ENCODE data around the gene AHI1.

AHI1 gene

DNA sequence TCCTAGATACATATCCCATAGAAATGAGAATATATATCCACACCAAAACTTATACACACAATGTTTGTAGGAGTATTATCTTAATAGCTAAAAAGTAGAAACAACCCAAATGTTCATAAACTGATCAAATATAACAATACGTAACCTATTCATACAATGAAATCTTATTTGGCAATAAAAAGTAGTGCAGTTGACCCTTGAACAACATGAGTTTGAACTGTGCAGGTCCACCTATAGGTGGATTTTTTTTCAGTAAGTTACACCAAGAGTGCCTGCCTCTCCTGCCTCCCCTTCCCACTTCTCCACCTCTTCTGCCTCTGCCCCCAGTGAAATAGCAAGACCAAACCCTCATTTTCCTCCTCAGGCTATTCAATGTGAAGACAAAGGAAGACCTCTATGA lies 95.2 kb downstream of the AHI1 start:
- DNase-seq: no peak
- Histone ChIP-seq H2BK15ac (ENCODE audit: low read depth, poor library complexity, severe bottlenecking) (no peak overlapping the region), H2AFZ (ENCODE audit: low read depth, low read length) (no peak overlapping the region), H2AK5ac (ENCODE audit: low read length, severe bottlenecking) (no peak overlapping the region), H2BK5ac (ENCODE audit: low read depth, low read length, poor library complexity, severe bottlenecking) (no peak overlapping the region), H3K9ac (ENCODE audit: low read length) (no peak overlapping the region), H3K4me2 (ENCODE audit: low read length, poor library complexity, severe bottlenecking) (no peak overlapping the region), H3K4me1 (ENCODE audit: control insufficient read depth, insufficient read depth, low read depth, low read length) (no peaks in the 10 kb centered on the region), H2BK120ac (ENCODE audit: low read depth, low read length) (no peak overlapping the region), H3K79me1 (replicated peaks; ENCODE audit: low read length, poor library complexity, severe bottlenecking) (no peaks in the 10 kb centered on the region), H3K4me3 (ENCODE audit: insufficient read depth in 1 of 2, low read depth in 1 of 2, low read length in 2 of 2) (no peak overlapping the region), H3K4ac (ENCODE audit: low read depth in 1 of 2, low read length in 2 of 2) (no peak overlapping the region), H2BK12ac (ENCODE audit: low read length in 2 of 2) (no peak overlapping the region), H4K91ac (ENCODE audit: low read length) (no peak overlapping the region), H3K23ac (ENCODE audit: low read length in 2 of 2) (no peak overlapping the region), H4K8ac (ENCODE audit: low read length) (no peak overlapping the region), H3K18ac (ENCODE audit: low read depth in 1 of 2, low read length in 2 of 2) (no peak overlapping the region), H3K9me3 (ENCODE audit: control insufficient read depth, low read length) (no peaks in the 10 kb centered on the region), H3K14ac (ENCODE audit: low read length in 2 of 2) (no peak overlapping the region), H3K27me3 (ENCODE audit: control insufficient read depth in 1 of 2, insufficient read depth in 1 of 2, low read length in 2 of 2) (no peaks in the 10 kb centered on the region), H3K36me3 (ENCODE audit: control insufficient read depth in 1 of 2, insufficient read depth in 2 of 2, low read depth in 1 of 2, low read length in 2 of 2) (peaks cover 0 to 45% of the 10 kb centered on the region in 2 experiments), H3K27ac (ENCODE audit: low read length, poor library complexity, severe bottlenecking) (no peak overlapping the region)
- no CpG with 5 or more reads among the region's 1 CpG for WGBS

DNA sequence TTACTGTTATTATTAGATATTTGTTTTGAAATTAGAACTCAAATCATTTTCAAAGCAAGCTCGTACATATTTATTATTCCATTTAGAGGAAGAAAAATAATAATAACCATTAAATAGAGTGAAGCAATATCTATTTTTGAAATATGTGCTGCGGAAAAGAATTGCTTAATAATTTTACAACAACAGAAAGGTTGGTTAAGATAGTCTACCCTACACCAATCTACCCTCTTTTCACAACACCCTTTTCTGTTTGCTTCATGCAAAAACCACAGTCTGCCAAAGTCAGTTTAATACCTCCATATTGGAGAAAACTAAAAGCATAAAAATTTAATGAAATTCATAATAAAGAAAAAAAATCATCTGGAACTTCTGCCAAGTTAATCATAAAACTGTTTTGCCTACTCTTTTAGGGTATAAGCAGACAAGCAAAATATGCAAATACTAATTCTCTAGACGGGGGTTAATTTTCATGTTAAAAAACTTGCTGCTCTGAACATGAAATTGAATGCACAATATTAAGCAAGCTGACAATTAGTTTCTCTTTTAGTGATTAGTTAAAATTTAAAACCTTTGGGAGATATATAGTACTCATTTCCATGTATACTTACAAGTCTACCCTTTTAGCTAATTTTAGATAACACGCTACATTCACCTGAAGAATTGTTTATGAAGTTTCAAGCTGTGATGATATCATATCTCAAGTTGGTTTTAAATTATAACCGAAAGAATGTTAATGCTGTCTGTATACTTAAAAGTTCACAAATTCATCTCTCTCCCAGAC lies 100.2 kb downstream of the AHI1 start:
- Histone ChIP-seq H3K4me2 (ENCODE audit: low read length, poor library complexity, severe bottlenecking) (no peak overlapping the region), H3K9me3 (ENCODE audit: control insufficient read depth, low read length) (no peaks in the 10 kb centered on the region), H2AK5ac (ENCODE audit: low read length, severe bottlenecking) (no peak overlapping the region), H4K91ac (ENCODE audit: low read length) (no peak overlapping the region), H3K27me3 (ENCODE audit: control insufficient read depth in 1 of 2, insufficient read depth in 1 of 2, low read length in 2 of 2) (no peaks in the 10 kb centered on the region), H3K36me3 (ENCODE audit: control insufficient read depth in 1 of 2, insufficient read depth in 2 of 2, low read depth in 1 of 2, low read length in 2 of 2) (peaks cover 0 to 36% of the 10 kb centered on the region in 2 experiments), H3K27ac (ENCODE audit: low read length, poor library complexity, severe bottlenecking) (no peak overlapping the region), H2BK15ac (ENCODE audit: low read depth, poor library complexity, severe bottlenecking) (no peak overlapping the region), H2BK12ac (ENCODE audit: low read length in 2 of 2) (no peak overlapping the region), H3K4ac (ENCODE audit: low read depth in 1 of 2, low read length in 2 of 2) (no peak overlapping the region), H3K14ac (ENCODE audit: low read length in 2 of 2) (no peak overlapping the region), H3K23ac (ENCODE audit: low read length in 2 of 2) (no peak overlapping the region), H3K4me3 (ENCODE audit: insufficient read depth in 1 of 2, low read depth in 1 of 2, low read length in 2 of 2) (no peak overlapping the region), H3K4me1 (ENCODE audit: control insufficient read depth, insufficient read depth, low read depth, low read length) (no peaks in the 10 kb centered on the region), H2AFZ (ENCODE audit: low read depth, low read length) (no peak overlapping the region), H3K18ac (ENCODE audit: low read depth in 1 of 2, low read length in 2 of 2) (no peak overlapping the region), H3K79me1 (replicated peaks; ENCODE audit: low read length, poor library complexity, severe bottlenecking) (no peaks in the 10 kb centered on the region), H2BK120ac (ENCODE audit: low read depth, low read length) (no peak overlapping the region), H3K9ac (ENCODE audit: low read length) (no peak overlapping the region), H4K8ac (ENCODE audit: low read length) (no peak overlapping the region), H2BK5ac (ENCODE audit: low read depth, low read length, poor library complexity, severe bottlenecking) (no peak overlapping the region)
- DNase-seq: no peak
- 100% methylated on average over 1 of the region's 5 CpGs for WGBS

DNA sequence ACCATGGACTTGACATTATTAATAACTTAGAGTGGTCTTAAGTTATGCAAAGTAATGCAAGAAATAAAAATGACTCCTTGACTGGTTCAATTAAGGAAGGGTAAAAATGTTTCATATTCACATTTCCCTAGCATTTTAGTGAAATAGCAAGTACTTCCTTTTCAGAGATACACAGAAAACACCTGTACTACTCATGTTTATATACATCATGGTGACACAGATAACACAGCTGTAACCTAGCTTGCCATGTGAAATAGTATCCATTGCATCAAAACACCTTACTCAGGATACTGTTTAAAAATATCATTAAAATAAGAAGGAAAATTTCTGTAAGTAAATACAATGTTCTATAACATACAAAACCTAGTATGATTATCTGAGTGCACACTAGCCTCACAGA lies 102.4 kb downstream of the AHI1 start:
- H4K8ac ChIP-seq (ENCODE audit: low read length): no peak overlapping the region
- no peak overlapping the region for H2BK15ac ChIP-seq (ENCODE audit: low read depth, poor library complexity, severe bottlenecking)
- H3K14ac ChIP-seq (ENCODE audit: low read length in 2 of 2): no peak overlapping the region
- H4K91ac ChIP-seq (ENCODE audit: low read length): no peak overlapping the region
- H2AFZ ChIP-seq (ENCODE audit: low read depth, low read length): no peak overlapping the region
- H3K9ac ChIP-seq (ENCODE audit: low read length): no peak overlapping the region
- no peak overlapping the region for H3K18ac ChIP-seq (ENCODE audit: low read depth in 1 of 2, low read length in 2 of 2)
- H3K23ac ChIP-seq (ENCODE audit: low read length in 2 of 2): no peak overlapping the region
- no peaks in the 10 kb centered on the region for H3K27me3 ChIP-seq (ENCODE audit: control insufficient read depth in 1 of 2, insufficient read depth in 1 of 2, low read length in 2 of 2)
- no peaks in the 10 kb centered on the region for H3K4me1 ChIP-seq (ENCODE audit: control insufficient read depth, insufficient read depth, low read depth, low read length)
- no peak overlapping the region for H2AK5ac ChIP-seq (ENCODE audit: low read length, severe bottlenecking)
- no peak overlapping the region for H2BK120ac ChIP-seq (ENCODE audit: low read depth, low read length)
- H3K4me3 ChIP-seq (ENCODE audit: insufficient read depth in 1 of 2, low read depth in 1 of 2, low read length in 2 of 2): no peak overlapping the region
- peaks cover 0 to 41% of the 10 kb centered on the region in 2 experiments for H3K36me3 ChIP-seq (ENCODE audit: control insufficient read depth in 1 of 2, insufficient read depth in 2 of 2, low read depth in 1 of 2, low read length in 2 of 2)
- H3K4ac ChIP-seq (ENCODE audit: low read depth in 1 of 2, low read length in 2 of 2): no peak overlapping the region
- no peaks in the 10 kb centered on the region for H3K9me3 ChIP-seq (ENCODE audit: control insufficient read depth, low read length)
- no peak overlapping the region for H3K4me2 ChIP-seq (ENCODE audit: low read length, poor library complexity, severe bottlenecking)
- peaks cover 1% of the 10 kb centered on the region for H3K79me1 ChIP-seq (replicated peaks; ENCODE audit: low read length, poor library complexity, severe bottlenecking)
- H3K27ac ChIP-seq (ENCODE audit: low read length, poor library complexity, severe bottlenecking): no peak overlapping the region
- no peak for DNase-seq
- no peak overlapping the region for H2BK12ac ChIP-seq (ENCODE audit: low read length in 2 of 2)
- no peak overlapping the region for H2BK5ac ChIP-seq (ENCODE audit: low read depth, low read length, poor library complexity, severe bottlenecking)

DNA sequence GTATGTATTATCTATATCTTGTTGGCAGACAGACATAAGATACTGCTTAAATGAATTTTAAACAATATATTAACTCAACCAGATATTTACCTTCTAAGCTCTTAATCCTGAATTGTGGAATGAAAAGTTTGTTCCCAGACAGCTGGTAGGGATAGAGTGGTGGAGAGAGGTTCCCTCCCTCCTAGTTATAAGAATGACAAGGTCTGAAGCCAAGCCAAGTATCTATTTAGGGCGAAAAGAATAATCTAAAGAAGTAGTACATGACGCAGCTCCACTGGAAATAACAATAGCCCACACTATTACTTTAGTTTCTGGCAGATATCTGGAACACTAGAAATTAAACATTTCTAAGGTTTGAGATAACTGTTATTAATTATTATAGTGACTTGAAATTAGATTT lies 104.3 kb downstream of the AHI1 start:
- no peak overlapping the region for H3K18ac ChIP-seq (ENCODE audit: low read depth in 1 of 2, low read length in 2 of 2)
- no peak overlapping the region for H2AK5ac ChIP-seq (ENCODE audit: low read length, severe bottlenecking)
- H3K9me3 ChIP-seq (ENCODE audit: control insufficient read depth, low read length): no peaks in the 10 kb centered on the region
- peaks cover 0 to 35% of the 10 kb centered on the region in 2 experiments for H3K36me3 ChIP-seq (ENCODE audit: control insufficient read depth in 1 of 2, insufficient read depth in 2 of 2, low read depth in 1 of 2, low read length in 2 of 2)
- WGBS: no CpG with 5 or more reads among the region's 2 CpGs
- H2BK120ac ChIP-seq (ENCODE audit: low read depth, low read length): no peak overlapping the region
- no peak overlapping the region for H3K9ac ChIP-seq (ENCODE audit: low read length)
- no peak overlapping the region for H3K4me2 ChIP-seq (ENCODE audit: low read length, poor library complexity, severe bottlenecking)
- no peak overlapping the region for H2BK15ac ChIP-seq (ENCODE audit: low read depth, poor library complexity, severe bottlenecking)
- no peak overlapping the region for H4K8ac ChIP-seq (ENCODE audit: low read length)
- no peak for DNase-seq
- no peak overlapping the region for H2BK12ac ChIP-seq (ENCODE audit: low read length in 2 of 2)
- no peak overlapping the region for H2AFZ ChIP-seq (ENCODE audit: low read depth, low read length)
- no peaks in the 10 kb centered on the region for H3K27me3 ChIP-seq (ENCODE audit: control insufficient read depth in 1 of 2, insufficient read depth in 1 of 2, low read length in 2 of 2)
- H3K4ac ChIP-seq (ENCODE audit: low read depth in 1 of 2, low read length in 2 of 2): no peak overlapping the region
- H3K79me1 ChIP-seq (replicated peaks; ENCODE audit: low read length, poor library complexity, severe bottlenecking): peaks cover 1% of the 10 kb centered on the region
- no peaks in the 10 kb centered on the region for H3K4me1 ChIP-seq (ENCODE audit: control insufficient read depth, insufficient read depth, low read depth, low read length)
- no peak overlapping the region for H3K14ac ChIP-seq (ENCODE audit: low read length in 2 of 2)
- H4K91ac ChIP-seq (ENCODE audit: low read length): no peak overlapping the region
- no peak overlapping the region for H3K4me3 ChIP-seq (ENCODE audit: insufficient read depth in 1 of 2, low read depth in 1 of 2, low read length in 2 of 2)
- H3K27ac ChIP-seq (ENCODE audit: low read length, poor library complexity, severe bottlenecking): no peak overlapping the region
- no peak overlapping the region for H3K23ac ChIP-seq (ENCODE audit: low read length in 2 of 2)
- no peak overlapping the region for H2BK5ac ChIP-seq (ENCODE audit: low read depth, low read length, poor library complexity, severe bottlenecking)

Data from mesenchymal stem cell (in vitro differentiated cells and primary cell).